ENCODE data around the gene RPEL1. TPM values are rescaled to one million over a fixed set of nuclear protein-coding genes. Genes with fewer than 3 reads are reported as not detected.

The RPEL1 gene
- total and polyA plus RNA-seq, 2 of the 8 experiments (the other 6 are each of a cell fraction or from before 2014, with no cell fraction given), result 0.12 TPM; not detected in 1

- WGBS, 2 experiments (ENCODE audit: extremely low coverage in 1 of 2, insufficient coverage in 1 of 2, insufficient read length in 1 of 2, insufficient replicate concordance in 2 of 2, low coverage in 1 of 2, low lambda C conversion rate in 2 of 2, missing lambda C conversion rate in 1 of 2), result 52% methylated on average over 11 of the region's 11 CpGs; no CpG with 5 or more reads in 1 of the 2 experiments
- no peak overlapping the region for H2BK5ac ChIP-seq (ENCODE audit: low read depth, low read length)
- 0 out of 4 replicates have a peak, but pooled peaks cover 0 to under 1% of the 10 kb centered on the region in 2 experiments for H3K9me3 ChIP-seq (ENCODE audit: insufficient read depth in 2 of 2, low read depth in 1 of 2, low read length in 1 of 2)
- no peak overlapping the region for H3K4me2 ChIP-seq (ENCODE audit: insufficient read depth in 1 of 2, low read depth in 2 of 2, low read length in 2 of 2)
- no peak overlapping the region for H3K4ac ChIP-seq (replicated peaks; ENCODE audit: insufficient read length, low read depth, low read length)
- no peak overlapping the region for H4K8ac ChIP-seq (ENCODE audit: extremely low read depth, insufficient read depth, low read length)
- H2BK15ac ChIP-seq (ENCODE audit: low read length), result no peak overlapping the region
- peak; percentile 81 to 83; a peak in 1 of 4 replicates for TF ChIP-seq SIN3A (conservative IDR thresholded peaks at IDR 0.05 in 1 of 2, IDR thresholded peaks at IDR 0.05 in 1 of 2; ENCODE audit: low read depth in 1 of 2, low read length in 2 of 2)
- TF ChIP-seq GABPA (IDR thresholded peaks at IDR 0.05; ENCODE audit: borderline replicate concordance, insufficient read depth, low read length), result peak; percentile 33; the same call in 1 of the 2 replicates
- peak in 1 of 2 experiments; percentile 14; a peak in 1 of 4 replicates for TF ChIP-seq RAD21 (IDR thresholded peaks at IDR 0.05 in 1 of 2, conservative IDR thresholded peaks at IDR 0.05 in 1 of 2; ENCODE audit: low read depth in 2 of 2, low read length in 2 of 2)
- no peak for TF ChIP-seq SP1 (IDR thresholded peaks at IDR 0.05; ENCODE audit: low read depth, low read length)
- no peaks in the 10 kb centered on the region for H4K20me1 ChIP-seq (replicated peaks in 1 of 2; ENCODE audit: control insufficient read depth in 1 of 2, insufficient read depth in 2 of 2, low read length in 2 of 2)
- FAIRE-seq (peak; percentile 39), DNase-seq (ENCODE audit: low read depth in 1 of 2, low spot score in 2 of 2) (peak in 1 of 2 experiments; percentile 83)
- no peaks in the 10 kb centered on the region for H3K36me3 ChIP-seq (ENCODE audit: control insufficient read depth in 2 of 4, insufficient read depth in 4 of 4, low read length in 3 of 4)
- H3K4me3 ChIP-seq (ENCODE audit: extremely low read depth in 1 of 4, insufficient read depth in 2 of 4, low read depth in 3 of 4, low read length in 4 of 4), result no peak overlapping the region
- H3K18ac ChIP-seq (ENCODE audit: extremely low read depth, low read length), result no peak overlapping the region
- no peak overlapping the region for H4K91ac ChIP-seq (replicated peaks; ENCODE audit: insufficient read length, low read length)
- POLR2A ChIA-PET (ENCODE audit: partially characterized antibody), result no interaction called here
- no peaks in the 10 kb centered on the region for H3K79me1 ChIP-seq (ENCODE audit: low read depth, low read length)
- H3K27me3 ChIP-seq (replicated peaks in 1 of 4; ENCODE audit: control insufficient read depth in 3 of 4, extremely low read depth in 1 of 4, insufficient read depth in 3 of 4, low read length in 3 of 4), result peaks cover 0 to 1% (median 0%) of the 10 kb centered on the region in 4 experiments; a peak in 1 of 7 replicates
- H2BK20ac ChIP-seq (ENCODE audit: low read length), result no peak overlapping the region
- no peak overlapping the region for H2AFZ ChIP-seq (ENCODE audit: low read length)
- no peak overlapping the region for H3K56ac ChIP-seq (replicated peaks; ENCODE audit: insufficient read length, low read depth, low read length)
- no peaks in the 10 kb centered on the region for H3K4me1 ChIP-seq (replicated peaks in 1 of 4; ENCODE audit: control insufficient read depth in 3 of 4, insufficient read depth in 4 of 4, low read length in 3 of 4)
- H2AK5ac ChIP-seq (ENCODE audit: low read depth, low read length), result no peak overlapping the region
- no peak overlapping the region for H3K23ac ChIP-seq (ENCODE audit: insufficient read length)
- no peak overlapping the region for H3K14ac ChIP-seq (ENCODE audit: insufficient read length)
- CTCF ChIA-PET (ENCODE audit: partially characterized antibody), result interaction anchor here (1.3 kb wide), 1 partner anchor 21 kb away, joined by 3 read pairs; no protein-coding TSS in a partner anchor
- H3K27ac ChIP-seq (ENCODE audit: low read depth, low read length), result no peak overlapping the region
- H2BK120ac ChIP-seq (replicated peaks; ENCODE audit: low read depth, low read length), result no peak overlapping the region
- no peaks in the 10 kb centered on the region for H3K79me2 ChIP-seq (ENCODE audit: control insufficient read depth in 1 of 2, insufficient read depth in 2 of 2, low read length in 2 of 2)
- H2BK12ac ChIP-seq (ENCODE audit: low read depth, low read length), result no peak overlapping the region
- no peak overlapping the region for H3K9ac ChIP-seq (replicated peaks in 1 of 4; ENCODE audit: extremely low read depth in 1 of 4, low read depth in 3 of 4, low read length in 3 of 4)
- no peak overlapping the region for H4K5ac ChIP-seq (ENCODE audit: insufficient read length, low read depth, low read length)
- no peaks in the 10 kb centered on the region for H3K23me2 ChIP-seq (ENCODE audit: low read depth, low read length)
Measured at GRCh38 chr10:103265717-103266329, 20.1 kb downstream of the RPEL1 start.
